ENCODE measurements around the gene TLN1. TPM values are rescaled to one million over a fixed set of nuclear protein-coding genes. Genes with fewer than 3 reads are reported as not detected.

TLN1 gene
- total RNA-seq, 1 donor from 2014 or later, result 250 TPM

DNA sequence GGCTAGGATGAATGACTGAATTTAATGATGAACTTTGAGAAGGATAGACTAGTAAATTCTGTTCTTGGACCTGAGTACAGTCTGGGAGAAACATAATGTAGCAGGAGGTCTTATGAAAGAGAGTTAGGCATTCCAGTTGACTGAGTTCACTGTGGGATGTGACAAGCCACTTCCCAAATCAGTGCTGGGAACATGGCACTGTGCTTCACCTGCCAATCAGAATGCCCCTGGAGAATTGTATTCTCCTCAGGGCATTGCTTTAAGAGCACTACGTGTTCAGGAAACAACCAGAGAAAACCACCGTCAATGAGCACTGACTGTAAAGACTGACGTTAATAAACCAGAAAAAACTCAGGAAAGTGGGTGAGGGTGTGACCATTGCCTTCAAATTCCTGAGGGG is 72.7 kb downstream of the TLN1 start:
- peak; percentile 38 for DNase-seq

DNA sequence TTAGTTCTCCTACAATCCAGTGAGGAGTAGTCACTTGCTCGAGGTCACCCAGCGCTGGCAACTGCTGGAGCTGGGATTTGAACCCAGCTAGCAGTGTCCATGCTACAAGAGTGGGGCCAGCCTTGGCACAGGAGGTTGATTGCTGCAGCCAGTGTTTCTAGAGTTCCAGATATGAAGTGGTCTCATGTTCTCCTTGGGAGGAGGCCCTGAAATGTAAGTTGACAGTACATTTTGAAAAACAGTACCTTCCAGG is 73.1 kb downstream of the TLN1 start:
- DNase-seq, result peak; percentile 58

DNA sequence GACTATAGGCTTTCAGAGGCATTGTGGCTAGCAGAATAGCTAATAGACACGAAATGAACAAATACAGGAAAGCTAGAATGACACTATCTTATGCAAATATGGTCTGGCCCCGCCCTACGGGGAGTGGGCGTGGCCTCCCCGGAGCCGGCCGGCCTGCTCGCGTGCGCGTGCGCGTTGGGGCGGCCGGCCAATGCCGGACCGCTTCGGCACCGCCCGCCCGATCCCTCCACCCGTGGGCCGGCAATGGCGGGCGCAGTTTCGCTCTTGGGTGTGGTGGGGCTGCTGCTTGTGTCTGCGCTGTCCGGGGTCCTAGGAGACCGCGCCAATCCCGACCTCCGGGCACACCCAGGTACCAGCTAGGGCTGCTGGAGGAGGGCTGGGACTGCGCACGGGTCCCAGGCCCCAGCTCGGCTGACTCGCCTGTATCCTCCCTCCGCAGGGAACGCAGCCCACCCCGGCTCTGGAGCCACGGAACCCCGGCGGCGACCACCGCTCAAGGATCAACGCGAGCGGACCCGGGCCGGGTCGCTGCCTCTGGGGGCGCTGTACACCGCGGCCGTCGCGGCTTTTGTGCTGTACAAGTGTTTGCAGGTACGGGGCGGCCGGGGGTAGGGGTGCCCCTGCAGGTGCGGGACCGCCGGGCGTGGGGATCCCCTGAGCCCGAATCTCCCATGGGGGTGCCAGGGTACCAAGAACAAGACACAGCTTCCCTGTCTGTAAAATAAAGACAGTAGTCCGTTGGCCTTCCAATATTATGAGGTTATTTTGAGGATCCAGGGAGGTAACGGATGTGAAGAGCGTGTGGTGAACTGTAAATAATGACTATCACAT is 73.6 kb downstream of the TLN1 start, which contains the start of gene CCDC107:
Gene CCDC107 (plus strand): TSS at position 156 of the 831 bp plus-strand sequence. CDS start 88 bp downstream, at position 244.
- peak; percentile 89 for DNase-seq

DNA sequence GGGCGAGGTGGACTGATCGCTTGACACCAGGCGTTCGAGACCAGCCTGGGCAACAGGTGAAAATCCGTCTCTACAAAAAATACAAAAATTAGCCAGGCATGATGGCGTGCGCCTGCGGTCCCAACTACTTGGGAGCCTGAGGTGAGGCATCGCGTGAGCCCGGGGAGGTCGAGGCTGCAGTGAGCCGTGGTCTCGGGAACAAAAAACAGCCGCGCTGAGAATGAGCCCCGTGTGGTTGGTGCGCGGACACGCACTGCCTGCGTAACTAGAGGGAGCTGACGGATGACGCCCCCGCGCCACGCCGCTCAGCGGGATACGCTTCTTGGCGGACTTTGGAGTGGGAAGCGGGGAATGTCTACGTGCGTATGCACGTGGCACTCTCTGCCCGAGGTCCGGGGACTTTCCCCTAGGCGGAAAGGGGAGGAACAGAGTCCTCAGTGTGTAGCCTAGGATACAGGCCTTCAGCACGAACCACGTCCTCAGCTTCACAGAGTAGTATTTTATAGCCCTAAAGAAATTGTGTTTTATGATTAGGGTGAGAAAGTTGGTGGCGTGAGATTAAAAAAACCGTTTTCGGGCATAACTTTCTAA is 74.4 kb downstream of the TLN1 start, which contains the start of gene RMRP:
Gene RMRP (minus strand): TSS at position 474 of the 591 bp plus-strand sequence.
- peak; percentile 99 for DNase-seq

DNA sequence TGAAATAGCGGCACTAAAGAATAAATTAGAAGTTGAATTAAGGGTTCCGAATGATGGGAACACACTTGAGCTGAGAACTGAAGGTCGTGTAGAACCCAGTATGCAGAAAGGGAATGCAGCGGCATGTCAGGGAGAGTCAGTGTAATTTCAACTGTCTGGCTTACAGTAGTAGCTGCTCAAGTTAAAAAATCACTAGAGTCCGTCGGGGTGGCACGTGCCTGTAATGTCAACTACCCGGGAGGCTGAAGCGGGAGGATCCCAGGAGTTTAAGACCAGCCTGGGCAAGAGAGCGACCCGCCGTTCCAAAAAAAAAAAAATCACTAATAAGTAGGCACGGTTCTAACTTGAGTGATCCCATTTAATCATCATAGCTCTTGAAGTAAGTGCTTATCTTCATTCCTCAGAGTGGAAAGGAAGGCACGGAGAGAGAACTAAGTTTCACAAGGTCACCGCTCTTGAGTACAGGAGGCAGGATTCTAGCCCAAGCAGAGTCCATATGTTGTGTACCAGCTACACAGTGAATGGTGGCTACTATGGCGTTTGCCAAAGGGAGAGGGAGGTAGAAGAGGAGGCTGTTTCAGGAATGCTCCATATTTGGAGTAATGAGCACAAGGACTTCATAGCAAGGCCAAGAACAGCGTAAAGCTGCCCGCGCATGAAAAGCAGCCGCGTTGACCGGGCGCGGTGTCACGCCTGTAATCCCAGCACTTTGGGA is 75.0 kb downstream of the TLN1 start:
- DNase-seq, result no peak

DNA sequence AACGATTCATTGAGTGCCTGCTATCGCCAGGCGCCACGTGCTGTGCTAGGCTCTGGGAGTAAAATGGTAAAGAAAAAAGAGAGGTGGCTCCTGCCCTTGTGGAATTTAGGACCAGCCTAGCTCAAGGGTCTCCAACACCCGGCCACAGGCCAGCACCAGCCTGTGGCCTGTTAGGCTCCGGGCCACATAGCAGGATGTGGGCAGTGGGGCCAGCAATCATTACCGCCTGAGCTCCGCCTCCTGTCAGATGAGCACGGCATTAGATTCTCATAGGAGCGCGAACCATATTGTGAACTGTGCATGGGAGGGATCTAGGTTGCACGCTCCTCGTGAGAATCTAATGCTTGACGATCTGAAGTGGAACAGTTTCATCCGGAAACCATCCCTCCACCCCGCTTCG is 75.6 kb downstream of the TLN1 start:
- DNase-seq, result no peak

DNA sequence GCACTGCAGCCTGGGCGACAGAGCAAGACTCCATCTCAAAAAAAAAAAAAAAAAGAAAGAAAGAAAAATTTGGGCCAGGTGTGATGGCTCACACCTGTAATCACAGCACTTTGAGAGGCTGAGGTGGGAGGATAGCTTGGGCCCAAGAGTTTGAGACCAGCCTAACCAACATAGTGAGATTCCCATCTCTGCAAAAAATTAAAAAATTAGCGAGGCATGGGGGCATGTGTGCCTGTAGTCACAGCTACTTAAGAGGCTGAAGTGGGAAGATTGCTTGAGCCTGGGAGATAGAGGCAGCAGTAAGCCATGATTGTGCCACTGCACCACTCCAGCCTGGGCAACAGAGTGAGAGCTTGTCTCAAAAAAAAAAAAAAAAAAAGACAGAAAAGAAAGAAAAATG is 78.4 kb downstream of the TLN1 start:
- no peak for DNase-seq

DNA sequence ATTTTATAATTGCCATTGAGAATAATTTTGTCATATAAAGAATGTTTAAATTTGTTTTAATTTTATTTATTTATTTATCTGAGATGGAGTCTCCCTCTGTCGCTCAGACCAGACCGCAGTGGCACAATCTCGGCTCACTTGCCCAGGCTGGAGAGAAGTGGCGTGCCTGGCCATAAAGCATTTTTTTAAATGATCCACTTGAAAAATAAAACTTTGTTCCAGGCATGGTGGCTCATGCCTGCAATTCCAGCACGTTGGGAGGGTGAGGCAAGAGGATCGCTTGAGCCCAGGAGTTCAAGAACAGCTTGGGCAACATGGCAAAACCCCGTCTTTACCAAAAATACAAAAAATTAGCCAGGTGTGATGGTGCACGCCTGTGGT is 79.2 kb downstream of the TLN1 start:
- DNase-seq, result no peak

DNA sequence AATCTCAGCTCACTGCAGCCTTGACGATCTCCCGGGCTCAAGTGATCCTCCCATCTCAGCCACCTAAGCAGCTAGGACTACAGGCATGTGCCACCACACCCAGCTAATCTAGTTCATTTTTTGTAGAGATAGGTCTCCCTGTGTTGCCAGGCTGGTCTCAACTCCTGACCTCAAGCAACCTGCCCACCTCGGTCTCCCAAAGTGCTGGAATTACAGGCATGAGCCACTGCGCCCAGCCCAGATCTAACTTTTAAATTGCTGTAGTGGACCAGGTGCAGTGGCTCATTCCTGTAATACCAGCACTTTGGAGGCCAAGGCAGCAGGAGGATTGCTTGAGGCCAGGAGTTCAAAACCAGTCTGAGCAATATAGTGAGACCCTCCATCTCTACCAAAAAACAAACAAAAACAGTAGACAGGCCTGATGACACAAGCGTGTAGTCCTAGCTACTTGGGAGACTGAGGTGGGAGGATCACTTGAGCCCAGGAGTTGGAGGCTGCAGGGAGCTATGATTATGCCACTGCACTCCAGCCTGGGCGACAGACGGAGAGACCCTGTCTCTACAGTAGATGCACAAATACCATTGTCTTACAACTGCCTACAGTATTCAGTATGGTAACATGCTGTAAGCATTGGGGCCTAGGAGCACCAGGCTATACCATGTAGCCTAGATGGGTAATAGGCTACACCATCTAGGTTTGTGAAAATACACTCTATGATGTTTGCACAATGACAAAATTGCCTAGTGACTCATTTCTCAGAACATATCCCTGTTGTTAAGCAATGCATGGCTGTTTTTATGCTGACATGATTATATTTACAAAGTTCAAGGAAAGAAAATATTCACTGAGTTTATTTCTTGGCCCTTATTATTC is 79.8 kb downstream of the TLN1 start:
- DNase-seq, result no peak

DNA sequence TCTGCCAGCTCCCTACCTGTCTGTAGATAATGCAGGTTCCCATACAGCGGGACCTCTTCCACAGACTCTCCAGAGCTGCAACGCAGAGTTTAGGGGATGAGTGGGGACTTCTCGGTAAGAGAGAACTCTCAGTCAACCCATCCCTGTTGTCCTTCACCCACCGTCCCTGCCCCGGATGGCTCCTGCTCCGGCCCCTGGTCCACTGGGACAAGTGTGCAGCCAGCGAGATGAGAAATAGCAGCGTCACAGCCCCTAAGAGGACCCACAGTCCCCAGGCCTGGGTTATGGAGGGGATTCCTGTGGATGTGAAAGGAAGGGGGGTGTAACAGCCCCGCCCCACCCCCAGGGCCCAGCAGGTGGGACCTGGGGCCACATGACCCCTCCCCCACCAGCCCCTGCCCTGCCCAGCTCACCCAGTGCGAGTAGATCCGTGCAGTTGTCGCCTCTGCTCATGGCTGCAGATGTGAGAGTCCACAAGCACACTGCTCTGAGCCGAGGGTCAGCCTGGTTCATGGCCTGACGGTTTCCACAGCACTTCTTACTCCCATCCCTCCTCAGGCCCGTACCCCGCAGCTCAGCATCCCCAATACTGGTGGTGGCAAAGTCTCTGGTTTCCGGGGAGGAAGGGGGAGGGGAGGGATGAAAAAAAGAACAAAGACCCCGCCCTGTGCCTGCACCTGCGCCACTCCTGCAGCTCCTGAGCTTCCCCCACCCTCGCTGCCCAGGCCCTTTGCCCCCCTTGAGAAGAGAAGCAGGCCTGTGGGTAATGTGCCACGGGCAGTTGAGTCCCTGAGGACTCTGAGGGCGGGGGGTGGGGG is 81.4 kb downstream of the TLN1 start, which contains the start of gene SIT1:
Gene SIT1 (minus strand): TSS at position 591 of the 818 bp plus-strand sequence. CDS start 78 bp downstream, at position 513.
- no peak for DNase-seq

DNA sequence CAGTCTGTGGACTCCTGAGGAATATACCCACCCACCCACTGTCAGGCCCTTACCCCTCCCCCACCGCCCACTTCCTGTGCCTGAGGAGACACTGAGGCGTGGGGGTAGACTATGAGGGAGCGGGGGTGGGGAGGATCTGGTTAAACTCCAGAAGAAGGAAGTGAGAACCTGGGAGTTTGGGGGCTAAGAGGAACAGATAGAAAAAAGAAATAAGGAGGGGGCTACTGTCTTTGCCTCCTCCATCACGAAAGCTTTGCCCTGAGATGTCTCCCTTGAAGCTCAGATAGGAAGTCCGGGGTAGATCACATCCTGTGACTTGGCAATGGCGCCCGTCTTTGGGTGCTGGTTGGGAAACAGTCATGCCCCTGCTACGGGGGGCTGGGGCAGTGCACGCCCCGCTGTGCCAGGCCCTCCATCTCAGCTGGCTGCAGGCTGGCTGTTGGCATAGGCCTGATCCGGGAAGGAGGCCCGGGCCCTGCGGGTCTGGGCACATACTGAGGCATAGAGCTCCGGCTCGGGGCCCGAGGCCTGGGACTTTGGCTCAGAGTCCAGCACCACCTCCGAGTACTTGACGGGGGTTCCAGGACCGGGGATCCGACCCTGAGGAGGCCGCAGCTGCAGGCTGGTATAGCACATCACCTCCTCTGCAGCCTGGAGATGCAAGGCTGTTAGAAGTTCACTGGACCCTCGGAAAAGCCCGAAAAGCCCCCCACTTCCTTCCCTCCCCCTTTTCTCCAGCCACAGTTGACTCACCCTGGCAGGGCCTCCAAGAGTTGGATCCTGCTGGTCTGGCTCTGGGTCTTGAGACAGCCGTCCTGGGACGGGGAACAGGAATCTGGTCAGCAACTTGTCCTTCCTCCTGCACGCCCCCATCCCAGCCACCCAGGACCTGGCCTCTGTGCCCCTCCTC is 82.3 kb downstream of the TLN1 start:
- DNase-seq, result no peak

Other genes with a start within 250 kb of the TLN1 start
- 15.8 and 24.5 TPM in 2 replicates for gene RUSC2, start 242.1 kb downstream of the TLN1 start, total RNA-seq
- gene TESK1, start 126.9 kb downstream of the TLN1 start, total RNA-seq, result 8.7 and 11.6 TPM in 2 replicates
- 0.14 TPM in 1 of 2 replicates, not detected in the other for gene CD72, start 113.8 kb downstream of the TLN1 start, total RNA-seq
- not detected in 2 replicates for gene SIT1, start 81.3 kb downstream of the TLN1 start, total RNA-seq
- 9,128 and 10,291 TPM in 2 replicates for gene RMRP, start 74.2 kb downstream of the TLN1 start, total RNA-seq
- gene CCDC107, start 73.9 kb downstream of the TLN1 start, total RNA-seq, result 8.5 and 12.4 TPM in 2 replicates
- gene ARHGEF39, start 67.0 kb downstream of the TLN1 start, total RNA-seq, result 0.34 and 3.1 TPM in 2 replicates
- gene CA9, start 58.3 kb downstream of the TLN1 start, total RNA-seq, result not detected in 2 replicates
- 10.2 and 19.6 TPM in 2 replicates for gene TPM2, start 42.3 kb downstream of the TLN1 start, total RNA-seq
- 57.5 and 66.5 TPM in 2 replicates for gene CREB3, start 471 bp upstream of the TLN1 start, total RNA-seq
- 95.2 and 121 TPM in 2 replicates for gene GBA2, start 17.0 kb upstream of the TLN1 start, total RNA-seq
- gene RGP1, start 17.1 kb upstream of the TLN1 start, total RNA-seq, result 10.6 and 20.7 TPM in 2 replicates
- gene MSMP, start 22.1 kb upstream of the TLN1 start, total RNA-seq, result 42.5 and 66.8 TPM in 2 replicates
- 2.7 and 10.8 TPM in 2 replicates for gene NPR2, start 59.4 kb upstream of the TLN1 start, total RNA-seq
- gene SPAG8, start 80.1 kb upstream of the TLN1 start, total RNA-seq, result 0.19 TPM in 1 of 2 replicates, not detected in the other
- 5.8 and 11.5 TPM in 2 replicates for gene HINT2, start 82.8 kb upstream of the TLN1 start, total RNA-seq
- not detected in 2 replicates for gene FAM221B, start 96.5 kb upstream of the TLN1 start, total RNA-seq
- gene TMEM8B, start 97.0 kb upstream of the TLN1 start, total RNA-seq, result under 0.01 and 0.23 TPM in 2 replicates
- gene OR13J1, start 138.2 kb upstream of the TLN1 start, total RNA-seq, result not detected in 2 replicates
- 0.93 and 2.6 TPM in 2 replicates for gene HRCT1, start 174.0 kb upstream of the TLN1 start, total RNA-seq
- gene SPAAR, start 177.3 kb upstream of the TLN1 start, total RNA-seq, result 3.2 and 3.8 TPM in 2 replicates
- gene OR2S2, start 226.0 kb upstream of the TLN1 start, total RNA-seq, result not detected in 2 replicates

Measured in dermis blood vessel endothelial cell (primary cell).